Hepatocyte (in vitro differentiated cells): ENCODE measurements around the gene SAP30L. TPM values are rescaled to one million over a fixed set of nuclear protein-coding genes. Genes with fewer than 3 reads are reported as not detected.

Experiments
- DNase-seq: peaks from one replicate; pipeline ENCODE4 v3.0.0-alpha.2; 2016; ENCODE audit warnings: low spot score
- H2AFZ ChIP-seq: fragments of 200-600 bp; sonication (generic); 2 replicates; pipeline ENCODE4 v1.6.0; 2016; ENCODE audit warnings: antibody characterized with exemption, mild to moderate bottlenecking
- H3K27ac ChIP-seq: fragments of 200-600 bp; sonication (generic); 2 replicates; pipeline ENCODE4 v1.5.1; 2016; ENCODE audit warnings: mild to moderate bottlenecking
- H3K27me3 ChIP-seq: fragments of 200-600 bp; sonication (generic); 2 replicates; pipeline ENCODE4 v1.6.1; 2016
- H3K36me3 ChIP-seq: fragments of 200-600 bp; sonication (generic); replicated peaks from 2 replicates; pipeline ENCODE4 v1.5.1; 2016; ENCODE audit warnings: low read depth; ENCODE audit not compliant: insufficient read depth
- H3K4me1 ChIP-seq: fragments of 200-600 bp; sonication (generic); 2 replicates; pipeline ENCODE4 v1.5.1; 2016; ENCODE audit warnings: mild to moderate bottlenecking, moderate library complexity; ENCODE audit not compliant: insufficient read depth
- H3K4me2 ChIP-seq: fragments of 200-600 bp; sonication (generic); 2 replicates; pipeline ENCODE4 v1.6.0; 2016
- H3K4me3 ChIP-seq: fragments of 200-600 bp; sonication (generic); 2 replicates; pipeline ENCODE4 v1.5.1; 2016; ENCODE audit warnings: mild to moderate bottlenecking
- H3K79me2 ChIP-seq: fragments of 200-600 bp; sonication (generic); 2 replicates; pipeline ENCODE4 v1.6.0; 2017; ENCODE audit warnings: mild to moderate bottlenecking
- H3K9me2 ChIP-seq: fragments of 200-600 bp; sonication (generic); replicated peaks from 2 replicates; pipeline ENCODE4 v1.6.0; 2017; ENCODE audit warnings: mild to moderate bottlenecking; ENCODE audit not compliant: insufficient read depth
- H3K9me3 ChIP-seq: fragments of 200-600 bp; sonication (generic); 2 replicates; pipeline ENCODE4 v1.5.1; 2016; ENCODE audit warnings: low read depth, mild to moderate bottlenecking
- H4K20me1 ChIP-seq: fragments of 200-600 bp; sonication (generic); 2 replicates; pipeline ENCODE4 v1.6.0; 2016; ENCODE audit warnings: mild to moderate bottlenecking; ENCODE audit not compliant: insufficient read depth, poor library complexity, severe bottlenecking
- CTCF ChIP-seq: fragments of 200-600 bp; sonication (generic); IDR thresholded peaks from 2 replicates; pipeline ENCODE4 v1.5.1; 2016; ENCODE audit warnings: antibody characterized with exemption, mild to moderate bottlenecking; ENCODE audit not compliant: poor library complexity
- EZH2 ChIP-seq: fragments of 200-600 bp; sonication (generic); IDR thresholded peaks from 2 replicates; pipeline ENCODE4 v1.6.1; 2016; ENCODE audit warnings: antibody characterized with exemption, mild to moderate bottlenecking, borderline replicate concordance
- EZH2phosphoT487 ChIP-seq: fragments of 200-600 bp; sonication (generic); IDR thresholded peaks from one replicate; pipeline ENCODE4 v1.6.1; 2018; ENCODE audit warnings: antibody characterized with exemption, mild to moderate bottlenecking, low read depth, moderate library complexity; ENCODE audit not compliant: unreplicated experiment, severe bottlenecking
- WGBS: methylation state at CpG from one replicate; pipeline ENCODE4 v1.1.6; 2016; ENCODE audit warnings: low lambda C conversion rate; ENCODE audit errors: missing lambda C conversion rate; 5-methylcytosine and 5-hydroxymethylcytosine counted together
- polyA plus RNA-seq: library from polyadenylated mRNA; unstranded; fragments of >200 nt; fragmentation: Nextera tagmentation; extraction: Ambion mirVana; gene quantifications from 2 replicates; pipeline ENCODE4 v1.2.1, GENCODE V29; 2016
- total RNA-seq: library from RNA; depleted of rRNA; stranded (reverse); fragments of >200 nt; gene quantifications from 2 replicates; pipeline ENCODE4 v1.2.3, GENCODE V29; 2014

SAP30L gene
- total and polyA plus RNA-seq, 2 experiments from 2014 or later, result 21.6 to 45.6 TPM

DNA sequence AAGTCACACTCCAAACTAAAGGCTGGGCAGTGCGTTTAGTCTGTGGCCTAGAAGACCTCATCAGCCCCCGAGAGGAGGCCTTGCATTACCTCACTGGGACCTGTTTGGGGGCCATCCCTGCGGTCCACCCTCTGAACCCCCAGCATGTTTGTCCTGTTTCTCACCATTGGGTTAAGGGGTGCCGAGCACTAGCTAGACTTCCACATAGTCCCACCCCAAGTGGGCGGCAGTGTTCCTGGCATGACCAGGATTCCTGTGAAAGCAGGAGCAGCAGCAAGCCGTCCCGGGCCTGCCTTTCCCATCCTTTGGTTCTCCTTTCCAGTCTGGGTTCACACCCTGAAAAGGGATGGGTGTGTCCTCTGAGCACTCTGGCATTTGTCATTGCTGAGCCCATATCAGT is 26.6 kb upstream of the SAP30L start:
- Histone ChIP-seq H3K79me2 (no peaks in the 10 kb centered on the region), H4K20me1 (no peaks in the 10 kb centered on the region), H3K9me3 (no peaks in the 10 kb centered on the region), H3K9me2 (no peaks in the 10 kb centered on the region), H3K27ac (no peak overlapping the region), H3K27me3 (no peaks in the 10 kb centered on the region), H3K36me3 (no peaks in the 10 kb centered on the region), H3K4me1 (no peaks in the 10 kb centered on the region), H3K4me2 (no peak overlapping the region), H2AFZ (no peak overlapping the region), H3K4me3 (no peak overlapping the region)
- no peak for DNase-seq
- WGBS, result 92% methylated on average over 7 of the region's 7 CpGs
- TF ChIP-seq EZH2 (no peak), CTCF (no peak), EZH2phosphoT487 (no peak)

DNA sequence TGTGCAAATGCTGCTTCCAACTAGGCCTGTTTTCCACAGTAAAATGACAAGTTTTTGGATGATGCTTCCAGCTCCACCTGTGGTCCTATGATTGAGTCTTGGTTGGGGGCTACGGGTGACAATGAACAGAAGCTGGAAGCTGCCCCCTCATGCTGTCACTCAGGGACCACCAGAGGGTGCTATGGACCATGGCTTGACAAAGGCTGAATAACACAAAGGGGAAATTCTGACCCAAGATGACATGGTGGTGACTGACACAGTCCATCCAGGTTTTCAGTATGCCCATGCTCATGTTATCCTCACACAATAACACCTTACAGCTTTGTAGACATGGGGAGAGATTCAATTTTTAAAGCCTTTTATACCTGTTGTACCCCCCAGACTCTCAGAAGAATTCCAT is 23.9 kb upstream of the SAP30L start:
- H2AFZ ChIP-seq, result no peak overlapping the region
- H3K36me3 ChIP-seq, result no peaks in the 10 kb centered on the region
- no peak overlapping the region for H3K4me2 ChIP-seq
- H4K20me1 ChIP-seq, result no peaks in the 10 kb centered on the region
- no peaks in the 10 kb centered on the region for H3K4me1 ChIP-seq
- peak; percentile 28 for TF ChIP-seq CTCF
- no peak for TF ChIP-seq EZH2
- H3K4me3 ChIP-seq, result no peak overlapping the region
- H3K27ac ChIP-seq, result no peak overlapping the region
- no peaks in the 10 kb centered on the region for H3K9me3 ChIP-seq
- no peaks in the 10 kb centered on the region for H3K9me2 ChIP-seq
- no peaks in the 10 kb centered on the region for H3K79me2 ChIP-seq
- no peak for DNase-seq
- WGBS, result 35% methylated on average over 1 of the region's 1 CpG
- no peaks in the 10 kb centered on the region for H3K27me3 ChIP-seq

- H3K27me3 ChIP-seq, result no peaks in the 10 kb centered on the region
- no peak overlapping the region for H3K4me2 ChIP-seq
- no peak overlapping the region for H3K27ac ChIP-seq
- H3K79me2 ChIP-seq, result no peaks in the 10 kb centered on the region
- no peak overlapping the region for H2AFZ ChIP-seq
- no peaks in the 10 kb centered on the region for H3K9me3 ChIP-seq
- H4K20me1 ChIP-seq, result no peaks in the 10 kb centered on the region
- H3K9me2 ChIP-seq, result no peaks in the 10 kb centered on the region
- no peak for TF ChIP-seq CTCF
- no peak for TF ChIP-seq EZH2phosphoT487
- no peak for TF ChIP-seq EZH2
- no peaks in the 10 kb centered on the region for H3K4me1 ChIP-seq
- WGBS, result 80% methylated on average over 2 of the region's 2 CpGs
- no peak for DNase-seq
- no peaks in the 10 kb centered on the region for H3K36me3 ChIP-seq
- no peak overlapping the region for H3K4me3 ChIP-seq
Measured at GRCh38 chr5:154422298-154422697, 23.5 kb upstream of the SAP30L start.

DNA sequence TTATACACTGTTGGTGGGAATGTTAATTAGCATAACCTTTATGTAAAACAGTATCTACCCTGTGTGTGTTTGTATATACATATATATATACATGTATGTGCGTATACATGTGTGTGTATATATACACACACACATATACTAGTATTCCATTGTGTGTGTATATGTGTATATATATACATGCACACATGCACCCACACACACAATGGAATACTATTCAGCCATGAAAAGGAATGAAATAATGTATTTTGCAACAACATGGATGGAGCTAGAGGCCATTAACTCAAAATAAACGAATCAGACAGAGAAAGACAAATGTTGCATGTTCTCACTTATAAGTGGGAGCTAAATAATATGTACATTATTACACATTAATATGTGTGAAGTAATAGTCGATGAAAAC is 17.6 kb upstream of the SAP30L start:
- no peaks in the 10 kb centered on the region for H3K4me1 ChIP-seq
- no peak for TF ChIP-seq CTCF
- TF ChIP-seq EZH2, result no peak
- no peak for TF ChIP-seq EZH2phosphoT487
- H3K9me2 ChIP-seq, result no peaks in the 10 kb centered on the region
- H4K20me1 ChIP-seq, result no peaks in the 10 kb centered on the region
- H3K27ac ChIP-seq, result no peak overlapping the region
- H3K79me2 ChIP-seq, result no peaks in the 10 kb centered on the region
- H2AFZ ChIP-seq, result no peak overlapping the region
- no peak for DNase-seq
- WGBS, result 96% methylated on average over 3 of the region's 3 CpGs
- no peak overlapping the region for H3K4me2 ChIP-seq
- H3K36me3 ChIP-seq, result no peaks in the 10 kb centered on the region
- H3K27me3 ChIP-seq, result no peaks in the 10 kb centered on the region
- H3K9me3 ChIP-seq, result no peaks in the 10 kb centered on the region
- H3K4me3 ChIP-seq, result no peak overlapping the region
